Endothelial cell of umbilical vein (primary cell): ENCODE data around the gene TP53AIP1. TPM values are rescaled to one million over a fixed set of nuclear protein-coding genes. Genes with fewer than 3 reads are reported as not detected.

Experiments
- BruUV-seq: library from RNA; stranded (reverse); fragments of 400-500 nt; replicated peaks from 2 replicates; lab custom pipeline; 2021; lab: Mats Ljungman, UMichigan
- CTCF ChIA-PET: fragments of 300-600, 350-600 bp; sonication (Branson Sonifier 250); formaldehyde crosslinking; loops from one replicate; lab custom pipeline; 2021; ENCODE audit warnings: antibody characterized with exemption, inconsistent platforms; lab: Charles Lee
- POLR2A ChIA-PET: fragments of 300-600, 350-600 bp; sonication (Branson Sonifier 250); formaldehyde crosslinking; loops from one replicate; lab custom pipeline; 2021; ENCODE audit warnings: antibody characterized with exemption, inconsistent platforms; lab: Charles Lee
- DNase-seq: peaks from one replicate; pipeline ENCODE4 v3.0.0-alpha.2; 2011; ENCODE audit warnings: low read depth, low spot score
- FAIRE-seq: peaks from 2 replicates; lab custom pipeline; 2011; peaks lifted over from hg19 to GRCh38; lab: Jason Lieb, UNC
- H2AFZ ChIP-seq: 2 replicates; pipeline ENCODE4 v1.6.0; 2012; ENCODE audit warnings: low read depth, low read length, control low read depth, inconsistent platforms
- H3K27ac ChIP-seq: 2 replicates; pipeline ENCODE4 v1.5.1; 2011; ENCODE audit warnings: low read depth, mild to moderate bottlenecking, control low read depth, low read length, moderate library complexity; ENCODE audit not compliant: insufficient read depth
- H3K27me3 ChIP-seq, 2 experiments: 2 replicates each; pipeline versions ENCODE4 v1.6.0 to v1.6.1; 2011; ENCODE audit warnings: low read length in 2 of 2, mixed read lengths in 1 of 2; ENCODE audit not compliant: control insufficient read depth in 2 of 2, insufficient read depth in 2 of 2
- H3K36me3 ChIP-seq, 2 experiments: 2 replicates in 1 of 2; 3 replicates in 1 of 2; pipeline ENCODE4 v1.5.1; 2011; ENCODE audit warnings: low read length in 2 of 2, mild to moderate bottlenecking in 1 of 2, moderate library complexity in 1 of 2; ENCODE audit not compliant: control insufficient read depth in 2 of 2, insufficient read depth in 2 of 2; ENCODE audit errors: extremely low read depth in 1 of 2
- H3K4me1 ChIP-seq: 3 replicates; pipeline ENCODE4 v1.5.1; 2011; ENCODE audit warnings: mild to moderate bottlenecking, low read length; ENCODE audit not compliant: control insufficient read depth, insufficient read depth; ENCODE audit errors: extremely low read depth
- H3K4me2 ChIP-seq: 2 replicates; pipeline ENCODE4 v1.6.1; 2011; ENCODE audit warnings: low read length, control low read depth, mixed read lengths; ENCODE audit not compliant: insufficient read depth
- H3K4me3 ChIP-seq, 3 experiments: fragments of 200-600 bp in 1 of 3; sonication (generic), shearing (Covaris generic) in 1 of 3; replicated peaks in 1 of 3; 2 replicates each; pipeline ENCODE4 v1.5.1; 2011 to 2016; ENCODE audit warnings: control low read depth in 3 of 3, low read length in 3 of 3, mild to moderate bottlenecking in 2 of 3, inconsistent platforms in 1 of 3, low read depth in 1 of 3, moderate library complexity in 1 of 3; ENCODE audit not compliant: insufficient read depth in 1 of 3
- H3K79me2 ChIP-seq: 2 replicates; pipeline ENCODE4 v1.6.0; 2012; ENCODE audit warnings: low read length, inconsistent platforms; ENCODE audit not compliant: control insufficient read depth, insufficient read depth
- H3K9ac ChIP-seq: replicated peaks from 2 replicates; pipeline ENCODE3; 2011; ENCODE audit warnings: low read length, control low read depth; ENCODE audit not compliant: insufficient read depth; ENCODE audit errors: extremely low read depth
- H3K9me1 ChIP-seq: replicated peaks from 3 replicates; pipeline ENCODE4 v1.6.0; 2011; ENCODE audit warnings: mild to moderate bottlenecking, low read length; ENCODE audit not compliant: control insufficient read depth, insufficient read depth; ENCODE audit errors: extremely low read depth
- H3K9me3 ChIP-seq: replicated peaks from 2 replicates; pipeline ENCODE4 v1.5.1; 2012; ENCODE audit warnings: low read length, inconsistent platforms; ENCODE audit not compliant: control insufficient read depth, insufficient read depth
- H4K20me1 ChIP-seq: replicated peaks from 2 replicates; pipeline ENCODE3; 2011; ENCODE audit warnings: mild to moderate bottlenecking, low read length; ENCODE audit not compliant: control insufficient read depth, insufficient read depth; ENCODE audit errors: extremely low read depth
- EZH2 ChIP-seq: IDR thresholded peaks from 2 replicates; pipeline ENCODE4 v1.6.1; 2012; ENCODE audit warnings: borderline replicate concordance, low read depth, mild to moderate bottlenecking, moderate library complexity, low read length, inconsistent platforms; ENCODE audit not compliant: severe bottlenecking
- FOS ChIP-seq: IDR thresholded peaks from 2 replicates; pipeline ENCODE4 v1.6.1; 2011; ENCODE audit warnings: mild to moderate bottlenecking, low read length, moderate library complexity, borderline replicate concordance; ENCODE audit not compliant: insufficient read depth
- GATA2 ChIP-seq: IDR thresholded peaks from 2 replicates; pipeline ENCODE4 v1.7.0; 2011; ENCODE audit warnings: low read depth, mild to moderate bottlenecking, moderate library complexity, mixed read lengths, low read length; ENCODE audit not compliant: insufficient read length, insufficient read depth
- JUN ChIP-seq: IDR thresholded peaks from 2 replicates; pipeline ENCODE4 v1.6.1; 2011; ENCODE audit warnings: borderline replicate concordance, low read depth; ENCODE audit not compliant: insufficient read length, insufficient read depth
- MYC ChIP-seq: IDR thresholded peaks from one replicate; pipeline ENCODE4 v1.6.1; 2011; ENCODE audit warnings: mild to moderate bottlenecking, low read depth, low read length
- POLR2A ChIP-seq: IDR thresholded peaks from 2 replicates; pipeline ENCODE4 v1.6.1; 2012; ENCODE audit warnings: low read depth, mild to moderate bottlenecking, control low read depth, low read length
- POLR2AphosphoS5 ChIP-seq: IDR thresholded peaks from 2 replicates; pipeline ENCODE4 v1.6.1; 2012; ENCODE audit warnings: low read depth, mild to moderate bottlenecking, control low read depth, low read length, moderate library complexity; ENCODE audit not compliant: insufficient read depth
- dilution Hi-C: fragments of 300-500 bp; cut with MboI; formaldehyde crosslinking; loops from one replicate; pipeline ENCODE4 v1.15.0; 2019; ENCODE audit warnings: low sequenced_read_pairs; ENCODE audit not compliant: extremely low pct_ligation_motif_present
- intact Hi-C: fragments of 100-400 bp; cut with micrococcal nuclease; formaldehyde crosslinking; loops from one replicate; pipeline ENCODE4 v1.10.0; 2022
- polyA plus RNA-seq, 4 experiments: library from polyadenylated mRNA; depleted of rRNA in 3 of 4; stranded (reverse) in 3 of 4; unstranded in 1 of 4; fragments of >200 nt; gene quantifications; 2 replicates each; pipeline versions ENCODE4 v1.2.1 to v1.2.3, GENCODE V29; 2011 to 2012; ENCODE audit warnings: missing spikeins in 1 of 4
- total RNA-seq: library from RNA; stranded (reverse); gene quantifications from 2 replicates; pipeline ENCODE4 v1.2.3, GENCODE V29; 2021
- TF ChIP-seq, protein P1 (sequence below), 2 donors: IDR thresholded peaks; 1 replicate in 1 of 2; 2 replicates in 1 of 2; pipeline ENCODE4 v1.5.1; 2011; ENCODE audit warnings: low read length in 2 of 2, mild to moderate bottlenecking in 2 of 2, moderate library complexity in 2 of 2, control low read depth in 1 of 2, inconsistent platforms in 1 of 2, low read depth in 1 of 2; ENCODE audit not compliant: insufficient read depth in 1 of 2; ENCODE audit errors: extremely low read depth in 1 of 2
- TF ChIP-seq, protein P2 (sequence below): IDR thresholded peaks from 2 replicates; pipeline ENCODE4 v1.6.1; 2011; ENCODE audit not compliant: insufficient read depth, insufficient read length

Gene TP53AIP1
- total and polyA plus RNA-seq, 2 donors (not counting 3 experiments of a cell fraction or from before 2014, with no cell fraction given): not detected

DNA sequence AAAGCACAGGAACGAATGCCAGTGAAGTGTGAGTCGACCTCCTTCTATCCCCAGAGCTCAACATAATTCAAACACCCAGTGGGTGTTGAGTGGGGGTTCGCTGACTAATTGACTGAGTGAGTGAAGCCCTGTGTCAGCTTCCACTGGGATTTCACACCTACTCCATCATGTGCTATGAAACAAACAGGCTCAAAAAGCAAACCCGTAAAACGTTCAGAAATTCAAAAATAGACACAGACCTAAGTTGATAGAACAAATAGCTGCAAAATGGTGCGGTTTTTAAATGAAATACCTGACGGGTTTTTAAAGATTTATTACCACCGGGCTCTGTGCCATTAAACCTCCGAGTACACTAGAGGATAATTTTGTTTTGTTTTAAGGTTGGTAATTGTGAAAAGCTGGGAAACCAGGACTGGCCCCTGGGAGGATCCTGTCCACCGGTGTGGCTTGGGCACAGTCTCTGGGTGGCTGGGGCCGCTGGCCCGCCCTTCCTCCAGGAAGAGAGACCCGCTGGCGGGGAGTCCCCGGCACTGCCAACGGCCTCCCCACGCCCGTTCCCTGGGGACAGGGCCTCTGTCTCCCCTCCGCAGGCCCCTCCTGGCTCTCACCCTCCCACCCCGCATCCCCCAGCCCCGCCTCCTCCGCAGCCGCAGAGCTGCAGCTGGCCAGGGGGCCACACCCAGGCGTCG, 37.9 kb downstream of the TP53AIP1 start:
- DNase-seq (peak; percentile 29), FAIRE-seq (peak; percentile 65)
- Histone ChIP-seq H3K79me2 (no peaks in the 10 kb centered on the region), H3K27ac (no peak overlapping the region), H3K9me1 (no peaks in the 10 kb centered on the region), H4K20me1 (no peaks in the 10 kb centered on the region), H3K4me3 (peak overlapping the region in 1 of 3 experiments; percentile 40), H3K9ac (no peak overlapping the region), H3K4me1 (peaks cover 17% of the 10 kb centered on the region), H3K36me3 (no peaks in the 10 kb centered on the region), H3K27me3 (peaks cover 23% of the 10 kb centered on the region in 2 experiments), H3K9me3 (no peaks in the 10 kb centered on the region), H3K4me2 (no peak overlapping the region), H2AFZ (peak overlapping the region; percentile 66)
- ChIA-PET CTCF (interaction anchor here (1.1 to 10.7 kb wide), 4 partner anchors 8 to 52 kb away, joined by 3 to 141 read pairs (median 37); partner anchors contain the start of gene KCNJ5), POLR2A (no interaction called here)
- no TSS peak for BruUV-seq
- dilution Hi-C loops (no loop called here), intact Hi-C loops (no loop called here)
- TF ChIP-seq, protein P1, sequence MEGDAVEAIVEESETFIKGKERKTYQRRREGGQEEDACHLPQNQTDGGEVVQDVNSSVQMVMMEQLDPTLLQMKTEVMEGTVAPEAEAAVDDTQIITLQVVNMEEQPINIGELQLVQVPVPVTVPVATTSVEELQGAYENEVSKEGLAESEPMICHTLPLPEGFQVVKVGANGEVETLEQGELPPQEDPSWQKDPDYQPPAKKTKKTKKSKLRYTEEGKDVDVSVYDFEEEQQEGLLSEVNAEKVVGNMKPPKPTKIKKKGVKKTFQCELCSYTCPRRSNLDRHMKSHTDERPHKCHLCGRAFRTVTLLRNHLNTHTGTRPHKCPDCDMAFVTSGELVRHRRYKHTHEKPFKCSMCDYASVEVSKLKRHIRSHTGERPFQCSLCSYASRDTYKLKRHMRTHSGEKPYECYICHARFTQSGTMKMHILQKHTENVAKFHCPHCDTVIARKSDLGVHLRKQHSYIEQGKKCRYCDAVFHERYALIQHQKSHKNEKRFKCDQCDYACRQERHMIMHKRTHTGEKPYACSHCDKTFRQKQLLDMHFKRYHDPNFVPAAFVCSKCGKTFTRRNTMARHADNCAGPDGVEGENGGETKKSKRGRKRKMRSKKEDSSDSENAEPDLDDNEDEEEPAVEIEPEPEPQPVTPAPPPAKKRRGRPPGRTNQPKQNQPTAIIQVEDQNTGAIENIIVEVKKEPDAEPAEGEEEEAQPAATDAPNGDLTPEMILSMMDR (IDR thresholded peaks at IDR 0.05; ENCODE audit: extremely low read depth in 1 of 2, insufficient read depth in 1 of 2, low read depth in 1 of 2, low read length in 2 of 2): no peak
- no peak for TF ChIP-seq POLR2AphosphoS5
- no peak for TF ChIP-seq JUN
- no peak for TF ChIP-seq POLR2A

GRCh38 chr11:128904303-128904655, 38.4 kb downstream of the TP53AIP1 start:
- dilution Hi-C loops: no loop called here
- Histone ChIP-seq H3K9me1 (no peaks in the 10 kb centered on the region), H3K9ac (no peak overlapping the region), H3K9me3 (no peaks in the 10 kb centered on the region), H3K27me3 (peaks cover 23 to 24% of the 10 kb centered on the region in 2 experiments), H3K79me2 (no peaks in the 10 kb centered on the region), H3K4me1 (peaks cover 16% of the 10 kb centered on the region), H2AFZ (no peak overlapping the region), H3K27ac (no peak overlapping the region), H3K4me2 (no peak overlapping the region), H3K4me3 (no peak overlapping the region), H3K36me3 (no peaks in the 10 kb centered on the region), H4K20me1 (no peaks in the 10 kb centered on the region)
- CTCF ChIA-PET: interaction anchor here (1.1 to 10.7 kb wide), 4 partner anchors 9 to 52 kb away, joined by 3 to 141 read pairs (median 37); partner anchors contain the start of gene KCNJ5
- DNase-seq (no peak), FAIRE-seq (no peak)
- POLR2A ChIA-PET: no interaction called here
- BruUV-seq: no TSS peak
- TF ChIP-seq FOS (no peak), MYC (no peak), GATA2 (no peak), POLR2A (no peak), EZH2 (no peak), POLR2AphosphoS5 (no peak), JUN (no peak)
- TF ChIP-seq, protein P1 (IDR thresholded peaks at IDR 0.05; ENCODE audit: extremely low read depth in 1 of 2, insufficient read depth in 1 of 2, low read depth in 1 of 2, low read length in 2 of 2): no peak
- TF ChIP-seq, protein P2, sequence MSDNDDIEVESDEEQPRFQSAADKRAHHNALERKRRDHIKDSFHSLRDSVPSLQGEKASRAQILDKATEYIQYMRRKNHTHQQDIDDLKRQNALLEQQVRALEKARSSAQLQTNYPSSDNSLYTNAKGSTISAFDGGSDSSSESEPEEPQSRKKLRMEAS: no peak
- intact Hi-C loops: no loop called here
